HepG2 (cell line): ENCODE results near the gene LCK. TPM values are rescaled to one million over a fixed set of nuclear protein-coding genes. Genes with fewer than 3 reads are reported as not detected.

Experiments
- EED ChIP-seq: sonication (generic); formaldehyde crosslinking; IDR thresholded peaks from 2 replicates; pipeline ENCODE4 v1.5.0; 2020; ENCODE audit warnings: mild to moderate bottlenecking, missing genetic modification reagents
- HMG20B ChIP-seq: conservative IDR thresholded peaks from 2 replicates; pipeline ENCODE4 v1.6.1; 2016; ENCODE audit warnings: missing genetic modification reagents, missing compliant biosample characterization
- IKZF1 ChIP-seq: fragments of 450-650 bp; IDR thresholded peaks from 2 replicates; pipeline ENCODE4 v1.7.1; 2016
- MEIS2 ChIP-seq: sonication (generic); formaldehyde crosslinking; IDR thresholded peaks from 2 replicates; pipeline ENCODE4 v1.9.0; 2021; ENCODE audit warnings: mild to moderate bottlenecking, missing genetic modification reagents
- NFE2L1 ChIP-seq: sonication (generic); formaldehyde crosslinking; IDR thresholded peaks from 2 replicates; pipeline ENCODE4 v1.4.0; 2020; ENCODE audit warnings: missing genetic modification reagents, mild to moderate bottlenecking, borderline replicate concordance
- PBX3 ChIP-seq: sonication (generic); formaldehyde crosslinking; IDR thresholded peaks from 2 replicates; pipeline ENCODE4 v1.8.1; 2023; ENCODE audit warnings: missing genetic modification reagents, inconsistent platforms, borderline replicate concordance
- ZNF230 ChIP-seq: sonication (generic); formaldehyde crosslinking; IDR thresholded peaks from 2 replicates; pipeline ENCODE4 v1.4.0; 2020; ENCODE audit warnings: mild to moderate bottlenecking, missing genetic modification reagents
- ZNF329 ChIP-seq: sonication (generic); formaldehyde crosslinking; IDR thresholded peaks from 2 replicates; pipeline ENCODE4 v1.9.0; 2021; ENCODE audit warnings: low read depth, mild to moderate bottlenecking, missing genetic modification reagents
- ZNF619 ChIP-seq: sonication (generic); formaldehyde crosslinking; IDR thresholded peaks from 2 replicates; pipeline ENCODE4 v1.4.0; 2020; ENCODE audit warnings: mild to moderate bottlenecking, missing genetic modification reagents
- ZNF737 ChIP-seq: sonication (generic); formaldehyde crosslinking; IDR thresholded peaks from 2 replicates; pipeline ENCODE4 v1.5.0; 2020; ENCODE audit warnings: missing genetic modification reagents, mild to moderate bottlenecking, borderline replicate concordance
- ZNF746 ChIP-seq: sonication (generic); formaldehyde crosslinking; IDR thresholded peaks from 2 replicates; pipeline ENCODE4 v1.8.0; 2022; ENCODE audit warnings: mild to moderate bottlenecking, missing genetic modification reagents
- ZNF777 ChIP-seq: sonication (generic); formaldehyde crosslinking; IDR thresholded peaks from 2 replicates; pipeline ENCODE4 v1.4.0; 2020; ENCODE audit warnings: missing genetic modification reagents
- ZNF792 ChIP-seq: IDR thresholded peaks from 2 replicates; pipeline ENCODE4 v1.6.1; 2016
- polyA plus RNA-seq, 8 experiments: library from polyadenylated mRNA; depleted of rRNA in 3 of 8; stranded (reverse) in 7 of 8; unstranded in 1 of 8; fragments of >200 nt; fragmentation: Illumina TruSeq in 4 of 8; extraction: Trizol in 4 of 8; gene quantifications; 2 replicates each; pipeline versions ENCODE4 v1.2.1 to v1.2.3, GENCODE V29; 2011 to 2016; ENCODE audit warnings: low read depth in 4 of 8, missing spikeins in 1 of 8, mixed read lengths in 1 of 8; ENCODE audit not compliant: insufficient read depth in 1 of 8
- total RNA-seq, 5 experiments: library from RNA; depleted of rRNA; stranded (reverse); fragments of >200 nt; fragmentation: Illumina TruSeq; extraction: Trizol; gene quantifications; 2 replicates each; pipeline ENCODE4 v1.2.3, GENCODE V29; 2016; ENCODE audit warnings: low read depth in 1 of 5
- TF ChIP-seq, protein P1 (sequence below): sonication (generic); formaldehyde crosslinking; IDR thresholded peaks from 2 replicates; pipeline ENCODE4 v1.9.0; 2021; ENCODE audit warnings: missing genetic modification reagents, borderline replicate concordance
- TF ChIP-seq, protein P2 (sequence below): sonication (generic); formaldehyde crosslinking; IDR thresholded peaks from 2 replicates; pipeline ENCODE4 v1.9.0; 2022; ENCODE audit warnings: low read depth, missing genetic modification reagents
- TF ChIP-seq, protein P3 (sequence below): sonication (generic); formaldehyde crosslinking; IDR thresholded peaks from 2 replicates; pipeline ENCODE4 v1.5.0; 2020; ENCODE audit warnings: mild to moderate bottlenecking, missing genetic modification reagents, borderline replicate concordance
- TF ChIP-seq, protein P4 (sequence below): sonication (generic); formaldehyde crosslinking; IDR thresholded peaks from 2 replicates; pipeline ENCODE4 v1.8.0; 2022; ENCODE audit warnings: mild to moderate bottlenecking, missing genetic modification reagents; ENCODE audit not compliant: insufficient replicate concordance

Gene LCK
- total and polyA plus RNA-seq, 2 of the 13 experiments (the other 11 are each of a cell fraction or from before 2014, with no cell fraction given) = 0.93 to 1.8 TPM

DNA sequence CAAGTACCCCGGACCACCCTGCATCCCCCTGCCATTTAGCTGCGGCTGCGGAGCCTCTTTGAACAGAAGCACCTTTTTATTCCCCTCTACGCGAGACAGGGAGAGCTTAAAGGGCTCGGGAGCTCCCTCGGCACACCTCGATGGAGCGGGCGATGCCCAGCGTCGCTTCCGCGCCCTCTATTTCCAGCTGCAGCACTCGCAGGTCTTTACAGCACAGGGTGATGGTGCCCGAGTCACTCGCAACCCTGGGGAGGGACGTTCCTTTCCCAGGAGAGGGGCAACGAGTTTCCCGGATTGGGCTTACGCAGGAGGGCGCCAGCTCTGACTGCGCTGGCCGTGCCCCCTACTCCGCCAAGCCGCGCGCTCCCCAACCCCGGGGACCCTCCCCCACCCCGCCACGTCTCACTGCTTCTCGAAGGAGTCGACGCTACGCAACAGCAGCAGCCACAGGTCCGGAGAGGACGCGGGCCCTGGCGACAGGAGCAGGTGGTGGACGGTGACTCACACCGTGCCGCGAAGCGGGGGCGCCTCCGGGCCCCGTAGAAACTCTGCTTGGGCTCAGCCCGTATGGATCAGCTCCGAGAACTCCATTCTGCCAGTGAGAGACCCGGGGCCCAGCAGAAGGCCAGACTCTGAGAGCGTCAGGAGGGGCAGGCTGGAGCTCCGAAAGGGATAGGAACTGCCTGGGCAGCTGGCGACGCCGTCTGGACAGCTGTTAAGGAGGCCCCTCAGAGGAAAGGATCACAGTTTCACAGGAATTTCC, 9.9 kb upstream of the LCK start (continued):
- TF ChIP-seq, protein P1, sequence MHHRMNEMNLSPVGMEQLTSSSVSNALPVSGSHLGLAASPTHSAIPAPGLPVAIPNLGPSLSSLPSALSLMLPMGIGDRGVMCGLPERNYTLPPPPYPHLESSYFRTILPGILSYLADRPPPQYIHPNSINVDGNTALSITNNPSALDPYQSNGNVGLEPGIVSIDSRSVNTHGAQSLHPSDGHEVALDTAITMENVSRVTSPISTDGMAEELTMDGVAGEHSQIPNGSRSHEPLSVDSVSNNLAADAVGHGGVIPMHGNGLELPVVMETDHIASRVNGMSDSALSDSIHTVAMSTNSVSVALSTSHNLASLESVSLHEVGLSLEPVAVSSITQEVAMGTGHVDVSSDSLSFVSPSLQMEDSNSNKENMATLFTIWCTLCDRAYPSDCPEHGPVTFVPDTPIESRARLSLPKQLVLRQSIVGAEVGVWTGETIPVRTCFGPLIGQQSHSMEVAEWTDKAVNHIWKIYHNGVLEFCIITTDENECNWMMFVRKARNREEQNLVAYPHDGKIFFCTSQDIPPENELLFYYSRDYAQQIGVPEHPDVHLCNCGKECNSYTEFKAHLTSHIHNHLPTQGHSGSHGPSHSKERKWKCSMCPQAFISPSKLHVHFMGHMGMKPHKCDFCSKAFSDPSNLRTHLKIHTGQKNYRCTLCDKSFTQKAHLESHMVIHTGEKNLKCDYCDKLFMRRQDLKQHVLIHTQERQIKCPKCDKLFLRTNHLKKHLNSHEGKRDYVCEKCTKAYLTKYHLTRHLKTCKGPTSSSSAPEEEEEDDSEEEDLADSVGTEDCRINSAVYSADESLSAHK (CRISPR knock-in tag) = no peak
- TF ChIP-seq ZNF619 (CRISPR knock-in tag) (no peak), IKZF1 (no peak), EED (CRISPR knock-in tag) (no peak), ZNF746 (CRISPR knock-in tag) (peak; percentile 41; the same call in 1 of the 2 replicates), NFE2L1 (CRISPR knock-in tag) (no peak), HMG20B (CRISPR knock-in tag) (no peak), MEIS2 (CRISPR knock-in tag) (0 out of 2 replicates have a peak, but pooled peaks have one; percentile 56), ZNF792 (CRISPR knock-in tag) (0 out of 2 replicates have a peak, but pooled peaks have one; percentile 30), ZNF737 (no peak), ZNF329 (CRISPR knock-in tag) (no peak), ZNF777 (CRISPR knock-in tag) (peak; percentile 66), PBX3 (CRISPR knock-in tag) (no peak), ZNF230 (CRISPR knock-in tag) (no peak)
- TF ChIP-seq, protein P2, sequence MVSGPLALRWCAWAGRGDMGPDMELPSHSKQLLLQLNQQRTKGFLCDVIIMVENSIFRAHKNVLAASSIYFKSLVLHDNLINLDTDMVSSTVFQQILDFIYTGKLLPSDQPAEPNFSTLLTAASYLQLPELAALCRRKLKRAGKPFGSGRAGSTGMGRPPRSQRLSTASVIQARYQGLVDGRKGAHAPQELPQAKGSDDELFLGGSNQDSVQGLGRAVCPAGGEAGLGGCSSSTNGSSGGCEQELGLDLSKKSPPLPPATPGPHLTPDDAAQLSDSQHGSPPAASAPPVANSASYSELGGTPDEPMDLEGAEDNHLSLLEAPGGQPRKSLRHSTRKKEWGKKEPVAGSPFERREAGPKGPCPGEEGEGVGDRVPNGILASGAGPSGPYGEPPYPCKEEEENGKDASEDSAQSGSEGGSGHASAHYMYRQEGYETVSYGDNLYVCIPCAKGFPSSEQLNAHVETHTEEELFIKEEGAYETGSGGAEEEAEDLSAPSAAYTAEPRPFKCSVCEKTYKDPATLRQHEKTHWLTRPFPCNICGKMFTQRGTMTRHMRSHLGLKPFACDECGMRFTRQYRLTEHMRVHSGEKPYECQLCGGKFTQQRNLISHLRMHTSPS = peak; percentile 54
- TF ChIP-seq, protein P3, sequence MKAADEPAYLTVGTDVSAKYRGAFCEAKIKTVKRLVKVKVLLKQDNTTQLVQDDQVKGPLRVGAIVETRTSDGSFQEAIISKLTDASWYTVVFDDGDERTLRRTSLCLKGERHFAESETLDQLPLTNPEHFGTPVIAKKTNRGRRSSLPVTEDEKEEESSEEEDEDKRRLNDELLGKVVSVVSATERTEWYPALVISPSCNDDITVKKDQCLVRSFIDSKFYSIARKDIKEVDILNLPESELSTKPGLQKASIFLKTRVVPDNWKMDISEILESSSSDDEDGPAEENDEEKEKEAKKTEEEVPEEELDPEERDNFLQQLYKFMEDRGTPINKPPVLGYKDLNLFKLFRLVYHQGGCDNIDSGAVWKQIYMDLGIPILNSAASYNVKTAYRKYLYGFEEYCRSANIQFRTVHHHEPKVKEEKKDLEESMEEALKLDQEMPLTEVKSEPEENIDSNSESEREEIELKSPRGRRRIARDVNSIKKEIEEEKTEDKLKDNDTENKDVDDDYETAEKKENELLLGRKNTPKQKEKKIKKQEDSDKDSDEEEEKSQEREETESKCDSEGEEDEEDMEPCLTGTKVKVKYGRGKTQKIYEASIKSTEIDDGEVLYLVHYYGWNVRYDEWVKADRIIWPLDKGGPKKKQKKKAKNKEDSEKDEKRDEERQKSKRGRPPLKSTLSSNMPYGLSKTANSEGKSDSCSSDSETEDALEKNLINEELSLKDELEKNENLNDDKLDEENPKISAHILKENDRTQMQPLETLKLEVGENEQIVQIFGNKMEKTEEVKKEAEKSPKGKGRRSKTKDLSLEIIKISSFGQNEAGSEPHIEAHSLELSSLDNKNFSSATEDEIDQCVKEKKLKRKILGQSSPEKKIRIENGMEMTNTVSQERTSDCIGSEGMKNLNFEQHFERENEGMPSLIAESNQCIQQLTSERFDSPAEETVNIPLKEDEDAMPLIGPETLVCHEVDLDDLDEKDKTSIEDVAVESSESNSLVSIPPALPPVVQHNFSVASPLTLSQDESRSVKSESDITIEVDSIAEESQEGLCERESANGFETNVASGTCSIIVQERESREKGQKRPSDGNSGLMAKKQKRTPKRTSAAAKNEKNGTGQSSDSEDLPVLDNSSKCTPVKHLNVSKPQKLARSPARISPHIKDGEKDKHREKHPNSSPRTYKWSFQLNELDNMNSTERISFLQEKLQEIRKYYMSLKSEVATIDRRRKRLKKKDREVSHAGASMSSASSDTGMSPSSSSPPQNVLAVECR (CRISPR knock-in tag) = peak; percentile 62; the same call in 1 of the 2 replicates
- TF ChIP-seq, protein P4, sequence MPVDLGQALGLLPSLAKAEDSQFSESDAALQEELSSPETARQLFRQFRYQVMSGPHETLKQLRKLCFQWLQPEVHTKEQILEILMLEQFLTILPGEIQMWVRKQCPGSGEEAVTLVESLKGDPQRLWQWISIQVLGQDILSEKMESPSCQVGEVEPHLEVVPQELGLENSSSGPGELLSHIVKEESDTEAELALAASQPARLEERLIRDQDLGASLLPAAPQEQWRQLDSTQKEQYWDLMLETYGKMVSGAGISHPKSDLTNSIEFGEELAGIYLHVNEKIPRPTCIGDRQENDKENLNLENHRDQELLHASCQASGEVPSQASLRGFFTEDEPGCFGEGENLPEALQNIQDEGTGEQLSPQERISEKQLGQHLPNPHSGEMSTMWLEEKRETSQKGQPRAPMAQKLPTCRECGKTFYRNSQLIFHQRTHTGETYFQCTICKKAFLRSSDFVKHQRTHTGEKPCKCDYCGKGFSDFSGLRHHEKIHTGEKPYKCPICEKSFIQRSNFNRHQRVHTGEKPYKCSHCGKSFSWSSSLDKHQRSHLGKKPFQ = peak; percentile 92
